Neural cell (in vitro differentiated cells): ENCODE results near the gene MAGI1. TPM values are rescaled to one million over a fixed set of nuclear protein-coding genes. Genes with fewer than 3 reads are reported as not detected.

Source experiments
- H2AFZ ChIP-seq: fragments of 200-600, 300-800 bp; sonication (generic), shearing (Covaris generic); 2 replicates; pipeline ENCODE4 v1.6.0; 2014; ENCODE audit warnings: low read depth, mild to moderate bottlenecking, antibody characterized with exemption, low read length, moderate library complexity
- H3F3A ChIP-seq: fragments of 200-600 bp; shearing (Covaris generic); 2 replicates; pipeline ENCODE4 v1.6.1; 2016; ENCODE audit warnings: mild to moderate bottlenecking, moderate library complexity, mixed read lengths, antibody characterized with exemption, low read length; ENCODE audit not compliant: insufficient read depth, poor library complexity, severe bottlenecking
- H3K27ac ChIP-seq: fragments of 200-600, 300-800 bp; sonication (generic), shearing (Covaris generic); 2 replicates; pipeline ENCODE4 v1.5.1; 2014; ENCODE audit warnings: mild to moderate bottlenecking, low read length, moderate library complexity
- H3K27me3 ChIP-seq: fragments of 300-800, 200-600 bp; sonication (generic), shearing (Covaris generic); 2 replicates; pipeline ENCODE4 v1.6.0; 2014; ENCODE audit warnings: mild to moderate bottlenecking, low read depth, low read length, moderate library complexity; ENCODE audit not compliant: insufficient read depth
- H3K36me3 ChIP-seq: fragments of 300-800, 200-600 bp; sonication (generic), shearing (Covaris generic); 2 replicates; pipeline ENCODE4 v1.5.1; 2014; ENCODE audit warnings: mild to moderate bottlenecking, antibody characterized with exemption, low read length, moderate library complexity; ENCODE audit not compliant: insufficient read depth
- H3K4me2 ChIP-seq: fragments of 300-800, 200-600 bp; sonication (generic), shearing (Covaris generic); 2 replicates; pipeline ENCODE4 v1.6.0; 2014; ENCODE audit warnings: mild to moderate bottlenecking, low read length
- H3K4me3 ChIP-seq: fragments of 300-800, 200-600 bp; sonication (generic), shearing (Covaris generic); 2 replicates; pipeline ENCODE4 v1.5.1; 2014; ENCODE audit warnings: mild to moderate bottlenecking, low read length, moderate library complexity
- H3K79me2 ChIP-seq: fragments of 200-600 bp; shearing (Covaris generic); replicated peaks from 2 replicates; pipeline ENCODE4 v1.6.0; 2014; ENCODE audit warnings: mild to moderate bottlenecking, low read length, moderate library complexity; ENCODE audit not compliant: insufficient read depth
- H3K9ac ChIP-seq: fragments of 300-800, 200-600 bp; sonication (generic), shearing (Covaris generic); 2 replicates; pipeline ENCODE4 v1.6.1; 2016; ENCODE audit warnings: mild to moderate bottlenecking, low read length, mixed read lengths
- H3K9me2 ChIP-seq: fragments of 200-600 bp; shearing (Covaris generic); 2 replicates; pipeline ENCODE4 v1.6.1; 2016; ENCODE audit warnings: mild to moderate bottlenecking, low read length, mixed read lengths; ENCODE audit not compliant: insufficient read depth
- H3K9me3 ChIP-seq: fragments of 200-600, 300-800 bp; sonication (generic), shearing (Covaris generic); 2 replicates; pipeline ENCODE4 v1.6.1; 2016; ENCODE audit warnings: mild to moderate bottlenecking, mixed run types, low read length, moderate library complexity, mixed read lengths
- H4K20me1 ChIP-seq: fragments of 200-600 bp; shearing (Covaris generic); 2 replicates; pipeline ENCODE4 v1.6.1; 2016; ENCODE audit warnings: mild to moderate bottlenecking, mixed run types; ENCODE audit not compliant: insufficient read depth
- EP300 ChIP-seq: fragments of 450-650 bp; conservative IDR thresholded peaks from 2 replicates; pipeline ENCODE4 v1.6.1; 2014; ENCODE audit warnings: antibody characterized with exemption, mild to moderate bottlenecking, moderate library complexity; ENCODE audit not compliant: poor library complexity, severe bottlenecking
- EZH2 ChIP-seq: fragments of 200-600, 300-800 bp; shearing (Covaris generic), sonication (generic); IDR thresholded peaks from 2 replicates; pipeline ENCODE4 v1.6.1; 2014; ENCODE audit warnings: antibody characterized with exemption, low read length, borderline replicate concordance, mild to moderate bottlenecking; ENCODE audit not compliant: insufficient read depth, poor library complexity, severe bottlenecking
- MXI1 ChIP-seq: fragments of 450-650 bp; conservative IDR thresholded peaks from 2 replicates; pipeline ENCODE4 v1.6.1; 2014; ENCODE audit warnings: antibody characterized with exemption, mild to moderate bottlenecking; ENCODE audit not compliant: poor library complexity, severe bottlenecking
- POLR2AphosphoS5 ChIP-seq: IDR thresholded peaks from 2 replicates; pipeline ENCODE4 v1.6.1; 2012
- RAD21 ChIP-seq: fragments of 450-650 bp; conservative IDR thresholded peaks from 2 replicates; pipeline ENCODE4 v1.6.1; 2014; ENCODE audit warnings: antibody characterized with exemption, mild to moderate bottlenecking, moderate library complexity
- SMC3 ChIP-seq: fragments of 450-650 bp; conservative IDR thresholded peaks from 2 replicates; pipeline ENCODE4 v1.6.1; 2014; ENCODE audit warnings: antibody characterized with exemption, mild to moderate bottlenecking, moderate library complexity; ENCODE audit not compliant: poor library complexity
- TAF1 ChIP-seq: IDR thresholded peaks from 2 replicates; pipeline ENCODE4 v1.6.1; 2012; ENCODE audit warnings: low read depth
- polyA plus RNA-seq: library from polyadenylated mRNA; depleted of rRNA; stranded (reverse); fragments of >200 nt; gene quantifications from 2 replicates; pipeline ENCODE4 v1.2.3, GENCODE V29; 2014
- TF ChIP-seq, protein P1 (sequence below): fragments of 450-650 bp; IDR thresholded peaks from 2 replicates; pipeline ENCODE4 v1.5.1; 2014; ENCODE audit warnings: antibody characterized with exemption, mild to moderate bottlenecking, moderate library complexity; ENCODE audit not compliant: poor library complexity, severe bottlenecking
- TF ChIP-seq, protein P2 (sequence below): IDR thresholded peaks from 2 replicates; pipeline ENCODE4 v1.6.1; 2012; ENCODE audit warnings: borderline replicate concordance

MAGI1 gene
- polyA plus RNA-seq, 1 donor from 2014 or later = 44.7 TPM

DNA sequence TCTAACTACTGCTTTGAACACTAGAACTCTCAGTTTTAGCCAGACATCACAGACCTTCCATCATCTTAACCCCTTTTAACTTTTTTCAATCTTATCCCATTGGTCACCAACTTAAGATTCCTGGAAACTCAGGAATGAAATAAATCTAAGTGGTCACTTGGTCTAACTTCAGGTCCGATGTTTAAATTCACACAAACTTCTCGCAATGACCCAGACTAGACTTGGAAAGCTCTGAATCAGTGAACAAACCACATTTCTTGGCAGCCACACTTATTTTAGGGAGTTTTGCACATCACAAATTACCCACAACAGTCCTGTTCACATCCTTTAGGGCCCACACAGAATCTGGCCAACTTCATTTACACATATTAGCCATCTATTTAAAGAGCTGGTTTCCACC is 118.9 kb downstream of the MAGI1 start:
- H3K27ac ChIP-seq = no peak overlapping the region
- H3K79me2 ChIP-seq = no peaks in the 10 kb centered on the region
- H3K4me2 ChIP-seq = no peak overlapping the region

DNA sequence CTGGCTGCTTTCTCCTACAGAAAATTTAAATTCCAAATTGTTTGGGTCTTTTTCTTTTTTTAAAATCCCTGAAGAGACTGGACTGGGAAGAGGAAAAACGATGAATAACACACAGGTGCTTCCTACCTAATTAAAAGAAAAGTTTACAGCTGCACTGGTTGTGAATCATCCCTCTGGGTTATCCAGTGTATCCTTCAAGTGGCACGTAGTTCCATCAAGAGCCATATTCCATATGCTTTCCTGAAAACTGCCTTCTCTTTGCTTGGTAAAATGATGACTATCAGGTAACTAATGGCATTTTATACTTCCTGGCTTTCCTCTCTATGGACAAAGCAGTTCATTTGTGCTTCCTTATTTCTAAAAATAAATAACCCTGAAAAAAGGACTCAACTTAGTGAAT is 123.2 kb downstream of the MAGI1 start:
- Histone ChIP-seq H4K20me1 (no peaks in the 10 kb centered on the region), H3K36me3 (no peaks in the 10 kb centered on the region), H3K79me2 (no peaks in the 10 kb centered on the region), H3K4me2 (no peak overlapping the region), H3F3A (no peaks in the 10 kb centered on the region), H3K9me2 (no peaks in the 10 kb centered on the region), H3K27ac (no peak overlapping the region), H2AFZ (no peak overlapping the region), H3K9ac (no peak overlapping the region), H3K4me3 (no peak overlapping the region), H3K9me3 (no peaks in the 10 kb centered on the region), H3K27me3 (no peaks in the 10 kb centered on the region)
- no peak for TF ChIP-seq TAF1
- no peak for TF ChIP-seq MXI1
- TF ChIP-seq, protein P1, sequence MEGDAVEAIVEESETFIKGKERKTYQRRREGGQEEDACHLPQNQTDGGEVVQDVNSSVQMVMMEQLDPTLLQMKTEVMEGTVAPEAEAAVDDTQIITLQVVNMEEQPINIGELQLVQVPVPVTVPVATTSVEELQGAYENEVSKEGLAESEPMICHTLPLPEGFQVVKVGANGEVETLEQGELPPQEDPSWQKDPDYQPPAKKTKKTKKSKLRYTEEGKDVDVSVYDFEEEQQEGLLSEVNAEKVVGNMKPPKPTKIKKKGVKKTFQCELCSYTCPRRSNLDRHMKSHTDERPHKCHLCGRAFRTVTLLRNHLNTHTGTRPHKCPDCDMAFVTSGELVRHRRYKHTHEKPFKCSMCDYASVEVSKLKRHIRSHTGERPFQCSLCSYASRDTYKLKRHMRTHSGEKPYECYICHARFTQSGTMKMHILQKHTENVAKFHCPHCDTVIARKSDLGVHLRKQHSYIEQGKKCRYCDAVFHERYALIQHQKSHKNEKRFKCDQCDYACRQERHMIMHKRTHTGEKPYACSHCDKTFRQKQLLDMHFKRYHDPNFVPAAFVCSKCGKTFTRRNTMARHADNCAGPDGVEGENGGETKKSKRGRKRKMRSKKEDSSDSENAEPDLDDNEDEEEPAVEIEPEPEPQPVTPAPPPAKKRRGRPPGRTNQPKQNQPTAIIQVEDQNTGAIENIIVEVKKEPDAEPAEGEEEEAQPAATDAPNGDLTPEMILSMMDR = no peak
- no peak for TF ChIP-seq EP300
- TF ChIP-seq EZH2 = no peak
- TF ChIP-seq POLR2AphosphoS5 = no peak
- TF ChIP-seq RAD21 = no peak
- TF ChIP-seq, protein P2, sequence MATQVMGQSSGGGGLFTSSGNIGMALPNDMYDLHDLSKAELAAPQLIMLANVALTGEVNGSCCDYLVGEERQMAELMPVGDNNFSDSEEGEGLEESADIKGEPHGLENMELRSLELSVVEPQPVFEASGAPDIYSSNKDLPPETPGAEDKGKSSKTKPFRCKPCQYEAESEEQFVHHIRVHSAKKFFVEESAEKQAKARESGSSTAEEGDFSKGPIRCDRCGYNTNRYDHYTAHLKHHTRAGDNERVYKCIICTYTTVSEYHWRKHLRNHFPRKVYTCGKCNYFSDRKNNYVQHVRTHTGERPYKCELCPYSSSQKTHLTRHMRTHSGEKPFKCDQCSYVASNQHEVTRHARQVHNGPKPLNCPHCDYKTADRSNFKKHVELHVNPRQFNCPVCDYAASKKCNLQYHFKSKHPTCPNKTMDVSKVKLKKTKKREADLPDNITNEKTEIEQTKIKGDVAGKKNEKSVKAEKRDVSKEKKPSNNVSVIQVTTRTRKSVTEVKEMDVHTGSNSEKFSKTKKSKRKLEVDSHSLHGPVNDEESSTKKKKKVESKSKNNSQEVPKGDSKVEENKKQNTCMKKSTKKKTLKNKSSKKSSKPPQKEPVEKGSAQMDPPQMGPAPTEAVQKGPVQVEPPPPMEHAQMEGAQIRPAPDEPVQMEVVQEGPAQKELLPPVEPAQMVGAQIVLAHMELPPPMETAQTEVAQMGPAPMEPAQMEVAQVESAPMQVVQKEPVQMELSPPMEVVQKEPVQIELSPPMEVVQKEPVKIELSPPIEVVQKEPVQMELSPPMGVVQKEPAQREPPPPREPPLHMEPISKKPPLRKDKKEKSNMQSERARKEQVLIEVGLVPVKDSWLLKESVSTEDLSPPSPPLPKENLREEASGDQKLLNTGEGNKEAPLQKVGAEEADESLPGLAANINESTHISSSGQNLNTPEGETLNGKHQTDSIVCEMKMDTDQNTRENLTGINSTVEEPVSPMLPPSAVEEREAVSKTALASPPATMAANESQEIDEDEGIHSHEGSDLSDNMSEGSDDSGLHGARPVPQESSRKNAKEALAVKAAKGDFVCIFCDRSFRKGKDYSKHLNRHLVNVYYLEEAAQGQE = no peak
- no peak for TF ChIP-seq SMC3

More for the DNA sequence above, 118.9 kb downstream of the MAGI1 start:
- H3K4me3 ChIP-seq = no peak overlapping the region
- no peaks in the 10 kb centered on the region for H3K36me3 ChIP-seq
- no peaks in the 10 kb centered on the region for H3K9me2 ChIP-seq
- H3K27me3 ChIP-seq = no peaks in the 10 kb centered on the region
- H4K20me1 ChIP-seq = no peaks in the 10 kb centered on the region
- H3F3A ChIP-seq = no peaks in the 10 kb centered on the region
- TF ChIP-seq, protein P1 = no peak
- TF ChIP-seq RAD21 (no peak), POLR2AphosphoS5 (no peak), SMC3 (no peak), TAF1 (no peak), EP300 (no peak), MXI1 (no peak), EZH2 (no peak)
- TF ChIP-seq, protein P2 = no peak
- no peak overlapping the region for H3K9ac ChIP-seq
- no peaks in the 10 kb centered on the region for H3K9me3 ChIP-seq
- no peak overlapping the region for H2AFZ ChIP-seq
